K562 (cell line): ENCODE measurements around the gene LAMA5. TPM values are rescaled to one million over a fixed set of nuclear protein-coding genes. Genes with fewer than 3 reads are reported as not detected.

Source experiments
- ADNP ChIP-seq: fragments of 200-800 bp; sonication (Bioruptor generic); IDR thresholded peaks from 2 replicates; pipeline ENCODE4 v1.6.1; 2016; ENCODE audit warnings: missing genetic modification characterization, missing compliant biosample characterization
- CHD4 ChIP-seq: fragments of 200-600 bp; sonication (generic); IDR thresholded peaks from 3 replicates; pipeline ENCODE4 v1.6.1; 2012; ENCODE audit warnings: low read depth, mild to moderate bottlenecking, mixed read lengths, low read length, inconsistent platforms; ENCODE audit not compliant: insufficient read depth, insufficient replicate concordance, poor library complexity, severe bottlenecking
- FOXP1 ChIP-seq: sonication (generic); formaldehyde crosslinking; IDR thresholded peaks from 2 replicates; pipeline ENCODE4 v1.8.0; 2022; ENCODE audit warnings: mild to moderate bottlenecking, missing genetic modification reagents
- FOXP4 ChIP-seq: sonication (generic); formaldehyde crosslinking; IDR thresholded peaks from 2 replicates; pipeline ENCODE4 v1.8.0; 2022; ENCODE audit warnings: mild to moderate bottlenecking, missing genetic modification reagents, borderline replicate concordance
- HDAC8 ChIP-seq: fragments of 450-650 bp; IDR thresholded peaks from 2 replicates; pipeline ENCODE4 v1.6.1; 2016; ENCODE audit warnings: mild to moderate bottlenecking, missing genetic modification characterization, moderate library complexity, missing compliant biosample characterization
- IFI16 ChIP-seq: fragments of 250-450 bp; sonication (Bioruptor Pico); IDR thresholded peaks from 2 replicates; pipeline ENCODE4 v2.1.2; 2022; ENCODE audit warnings: mild to moderate bottlenecking, inconsistent platforms
- KDM1A ChIP-seq, 2 experiments: fragments of 450-650 bp; IDR thresholded peaks; 2 replicates each; pipeline ENCODE4 v1.6.1; 2016; ENCODE audit warnings: mild to moderate bottlenecking in 2 of 2
- MIER1 ChIP-seq: fragments of 450-650 bp; IDR thresholded peaks from 2 replicates; pipeline ENCODE4 v1.6.1; 2016; ENCODE audit warnings: antibody characterized with exemption, mild to moderate bottlenecking, low read depth
- POLR2G ChIP-seq: fragments of 200-400 bp; formaldehyde crosslinking; IDR thresholded peaks from 2 replicates; pipeline ENCODE4 v1.6.1; 2017; ENCODE audit warnings: low read depth, mild to moderate bottlenecking, antibody characterized with exemption, low read length, moderate library complexity
- SP2 ChIP-seq: IDR thresholded peaks from 2 replicates; pipeline ENCODE4 v1.6.1; 2011; ENCODE audit warnings: mild to moderate bottlenecking, low read depth, low read length, moderate library complexity; ENCODE audit not compliant: poor library complexity, severe bottlenecking; ENCODE audit errors: extremely low read depth
- TAF1 ChIP-seq: IDR thresholded peaks from 2 replicates; pipeline ENCODE4 v1.6.1; 2011; ENCODE audit warnings: mild to moderate bottlenecking, low read length, moderate library complexity; ENCODE audit not compliant: insufficient read depth, control insufficient read depth, severe bottlenecking; ENCODE audit errors: extremely low read depth
- ZNF354B ChIP-seq: fragments of 250-450 bp; sonication (Bioruptor Pico); IDR thresholded peaks from 2 replicates; pipeline ENCODE4 v1.4.0; 2020
- polyA plus RNA-seq, 8 experiments: library from polyadenylated mRNA; depleted of rRNA in 4 of 8; stranded (reverse) in 5 of 8; unstranded in 3 of 8; fragments of >200 nt; fragmentation: Nextera tagmentation in 2 of 8; fragmentation: Illumina TruSeq in 1 of 8; extraction: Ambion mirVana in 2 of 8; extraction: Trizol in 1 of 8; gene quantifications; 2 replicates each; pipeline versions ENCODE4 v1.2.1 to v1.2.3, GENCODE V29; 2011 to 2014; ENCODE audit warnings: inconsistent platforms in 1 of 8, missing spikeins in 1 of 8
- total RNA-seq, 7 experiments: library from RNA; depleted of rRNA in 6 of 7; stranded (reverse); fragments of >200 nt in 6 of 7; fragmentation: Illumina TruSeq in 2 of 7; extraction: Trizol in 2 of 7; gene quantifications; 2 replicates each; pipeline versions ENCODE4 v1.2.1 to v1.2.3, GENCODE V29; 2011 to 2021; ENCODE audit warnings: low replicate concordance in 1 of 7

Gene LAMA5
- total and polyA plus RNA-seq, 9 of the 15 experiments (the other 6 are each of a cell fraction or from before 2014, with no cell fraction given): 0.31 to 101 (median 7.8) TPM

GRCh38 chr20:62309198-62309944 is 57.7 kb downstream of the LAMA5 start (continued):
- TF ChIP-seq POLR2G (peak; percentile 58; the same call in 1 of the 2 replicates), IFI16 (CRISPR knock-in tag) (no peak), ADNP (tag) (no peak), ZNF354B (no peak), HDAC8 (tag) (no peak), CHD4 (no peak), KDM1A (IDR thresholded peaks at IDR 0.05) (no peak), SP2 (no peak), TAF1 (no peak), FOXP4 (CRISPR knock-in tag) (no peak), FOXP1 (CRISPR knock-in tag) (no peak), MIER1 (no peak)
